ENCODE measurements around the gene CORO7. TPM values are rescaled to one million over a fixed set of nuclear protein-coding genes. Genes with fewer than 3 reads are reported as not detected.
A peak's percentile ranks its signal among the peaks of the same experiment; 100 is the strongest.

Gene CORO7
- total and polyA plus RNA-seq, 9 of the 15 experiments (the other 6 are each of a cell fraction or from before 2014, with no cell fraction given), result 0.45 to 77.2 (median 18.7) TPM

GRCh38 chr16:4389051-4389955 is 27.1 kb downstream of the CORO7 start:
- peaks cover 63% of the 10 kb centered on the region; the same call in 1 of the 3 replicates for H3K36me3 ChIP-seq (ENCODE audit: control insufficient read depth, insufficient read depth, low read length)
- in situ Hi-C loops (cut with MboI) (no loop called here), intact Hi-C loops (cut with micrococcal nuclease) (no loop called here)
- no peaks in the 10 kb centered on the region for H4K20me1 ChIP-seq (replicated peaks; ENCODE audit: control insufficient read depth, insufficient read depth, low read length)
- H3K4me2 ChIP-seq (ENCODE audit: insufficient read depth, low read length), result no peak overlapping the region
- H3K9me1 ChIP-seq (ENCODE audit: control insufficient read depth, insufficient read depth, low read length), result peaks cover 3% of the 10 kb centered on the region
- no peak overlapping the region for H3K27ac ChIP-seq (ENCODE audit: extremely low read depth, low read depth, low read length)
- H3K9ac ChIP-seq (ENCODE audit: insufficient read depth in 1 of 2, low read depth in 2 of 2, low read length in 2 of 2), result peak overlapping the region in 1 of 2 experiments; percentile 74; a peak in 2 of 4 replicates
- H3K79me2 ChIP-seq (ENCODE audit: control insufficient read depth, insufficient read depth, low read length), result no peaks in the 10 kb centered on the region
- FAIRE-seq (no peak), ATAC-seq (no peak), DNase-seq (ENCODE audit: extremely low read depth in 1 of 4, low spot score in 3 of 4) (no peak)
- BruUV-seq (replicated peaks), result no TSS peak
- H3K4me3 ChIP-seq, result no peak overlapping the region
- no peaks in the 10 kb centered on the region for H3K9me3 ChIP-seq (replicated peaks; ENCODE audit: control insufficient read depth, insufficient read depth, low read depth, low read length)
- H3K4me1 ChIP-seq (replicated peaks in 1 of 2; ENCODE audit: control insufficient read depth in 2 of 2, insufficient read depth in 2 of 2, low read length in 2 of 2), result peaks cover 0 to 30% of the 10 kb centered on the region in 2 experiments; a peak in 2 of 5 replicates
- 84% methylated on average over 25 of the region's 27 CpGs for WGBS (ENCODE audit: insufficient coverage, low coverage, missing lambda C conversion rate)
- CTCF ChIA-PET (ENCODE audit: low intra/inter-chr PET ratio), result no interaction called here
- POLR2A ChIA-PET, result interaction anchor here (0.5 to 2.6 kb wide), 7 partner anchors 9 to 196 kb away, joined by 3 to 9 read pairs (median 4); no protein-coding TSS in a partner anchor
- TF ChIP-seq, protein P1, sequence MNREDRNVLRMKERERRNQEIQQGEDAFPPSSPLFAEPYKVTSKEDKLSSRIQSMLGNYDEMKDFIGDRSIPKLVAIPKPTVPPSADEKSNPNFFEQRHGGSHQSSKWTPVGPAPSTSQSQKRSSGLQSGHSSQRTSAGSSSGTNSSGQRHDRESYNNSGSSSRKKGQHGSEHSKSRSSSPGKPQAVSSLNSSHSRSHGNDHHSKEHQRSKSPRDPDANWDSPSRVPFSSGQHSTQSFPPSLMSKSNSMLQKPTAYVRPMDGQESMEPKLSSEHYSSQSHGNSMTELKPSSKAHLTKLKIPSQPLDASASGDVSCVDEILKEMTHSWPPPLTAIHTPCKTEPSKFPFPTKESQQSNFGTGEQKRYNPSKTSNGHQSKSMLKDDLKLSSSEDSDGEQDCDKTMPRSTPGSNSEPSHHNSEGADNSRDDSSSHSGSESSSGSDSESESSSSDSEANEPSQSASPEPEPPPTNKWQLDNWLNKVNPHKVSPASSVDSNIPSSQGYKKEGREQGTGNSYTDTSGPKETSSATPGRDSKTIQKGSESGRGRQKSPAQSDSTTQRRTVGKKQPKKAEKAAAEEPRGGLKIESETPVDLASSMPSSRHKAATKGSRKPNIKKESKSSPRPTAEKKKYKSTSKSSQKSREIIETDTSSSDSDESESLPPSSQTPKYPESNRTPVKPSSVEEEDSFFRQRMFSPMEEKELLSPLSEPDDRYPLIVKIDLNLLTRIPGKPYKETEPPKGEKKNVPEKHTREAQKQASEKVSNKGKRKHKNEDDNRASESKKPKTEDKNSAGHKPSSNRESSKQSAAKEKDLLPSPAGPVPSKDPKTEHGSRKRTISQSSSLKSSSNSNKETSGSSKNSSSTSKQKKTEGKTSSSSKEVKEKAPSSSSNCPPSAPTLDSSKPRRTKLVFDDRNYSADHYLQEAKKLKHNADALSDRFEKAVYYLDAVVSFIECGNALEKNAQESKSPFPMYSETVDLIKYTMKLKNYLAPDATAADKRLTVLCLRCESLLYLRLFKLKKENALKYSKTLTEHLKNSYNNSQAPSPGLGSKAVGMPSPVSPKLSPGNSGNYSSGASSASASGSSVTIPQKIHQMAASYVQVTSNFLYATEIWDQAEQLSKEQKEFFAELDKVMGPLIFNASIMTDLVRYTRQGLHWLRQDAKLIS (CRISPR knock-in tag; IDR thresholded peaks at IDR 0.05), result no peak
- 0 out of 2 replicates have a peak, but pooled peaks have one; percentile 12 for TF ChIP-seq POLR2G (IDR thresholded peaks at IDR 0.05; ENCODE audit: low read depth, low read length)
- H2AFZ ChIP-seq (ENCODE audit: low read depth, low read length), result no peak overlapping the region
- no peaks in the 10 kb centered on the region for H3K27me3 ChIP-seq (ENCODE audit: control insufficient read depth in 2 of 2, insufficient read depth in 2 of 2, low read length in 2 of 2)

Data from K562 (cell line).